ENCODE measurements around the gene TPP2.

DNA sequence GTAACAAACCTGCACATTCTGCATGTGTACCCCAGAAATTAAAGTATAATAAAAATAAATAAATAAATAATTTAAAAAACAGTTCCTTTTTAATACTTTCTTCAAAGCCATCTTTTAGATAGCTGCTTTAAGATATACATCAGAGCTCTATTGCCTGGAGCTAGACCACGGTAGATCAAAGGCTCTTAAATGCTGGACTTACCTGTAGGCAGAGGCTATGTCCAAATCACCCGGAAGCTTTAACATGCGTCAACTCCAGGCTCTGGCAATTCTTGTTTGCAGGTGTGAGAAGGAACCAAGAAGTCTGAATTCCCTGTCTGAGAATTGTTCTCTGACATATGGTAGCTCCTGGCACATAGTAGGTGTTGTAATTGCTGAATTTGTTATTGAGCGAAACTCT, 99.7 kb downstream of the TPP2 start:
- TF ChIP-seq, protein P1, sequence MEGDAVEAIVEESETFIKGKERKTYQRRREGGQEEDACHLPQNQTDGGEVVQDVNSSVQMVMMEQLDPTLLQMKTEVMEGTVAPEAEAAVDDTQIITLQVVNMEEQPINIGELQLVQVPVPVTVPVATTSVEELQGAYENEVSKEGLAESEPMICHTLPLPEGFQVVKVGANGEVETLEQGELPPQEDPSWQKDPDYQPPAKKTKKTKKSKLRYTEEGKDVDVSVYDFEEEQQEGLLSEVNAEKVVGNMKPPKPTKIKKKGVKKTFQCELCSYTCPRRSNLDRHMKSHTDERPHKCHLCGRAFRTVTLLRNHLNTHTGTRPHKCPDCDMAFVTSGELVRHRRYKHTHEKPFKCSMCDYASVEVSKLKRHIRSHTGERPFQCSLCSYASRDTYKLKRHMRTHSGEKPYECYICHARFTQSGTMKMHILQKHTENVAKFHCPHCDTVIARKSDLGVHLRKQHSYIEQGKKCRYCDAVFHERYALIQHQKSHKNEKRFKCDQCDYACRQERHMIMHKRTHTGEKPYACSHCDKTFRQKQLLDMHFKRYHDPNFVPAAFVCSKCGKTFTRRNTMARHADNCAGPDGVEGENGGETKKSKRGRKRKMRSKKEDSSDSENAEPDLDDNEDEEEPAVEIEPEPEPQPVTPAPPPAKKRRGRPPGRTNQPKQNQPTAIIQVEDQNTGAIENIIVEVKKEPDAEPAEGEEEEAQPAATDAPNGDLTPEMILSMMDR (IDR thresholded peaks at IDR 0.05; ENCODE audit: low read length): no peak
- TF ChIP-seq EZH2 (IDR thresholded peaks at IDR 0.05; ENCODE audit: borderline replicate concordance, low read length): no peak
